ENCODE data around the gene AOAH. TPM values are rescaled to one million over a fixed set of nuclear protein-coding genes. Genes with fewer than 3 reads are reported as not detected.

Gene AOAH
- total RNA-seq, 2 donors from 2014 or later = 0.70 to 1.6 TPM

DNA sequence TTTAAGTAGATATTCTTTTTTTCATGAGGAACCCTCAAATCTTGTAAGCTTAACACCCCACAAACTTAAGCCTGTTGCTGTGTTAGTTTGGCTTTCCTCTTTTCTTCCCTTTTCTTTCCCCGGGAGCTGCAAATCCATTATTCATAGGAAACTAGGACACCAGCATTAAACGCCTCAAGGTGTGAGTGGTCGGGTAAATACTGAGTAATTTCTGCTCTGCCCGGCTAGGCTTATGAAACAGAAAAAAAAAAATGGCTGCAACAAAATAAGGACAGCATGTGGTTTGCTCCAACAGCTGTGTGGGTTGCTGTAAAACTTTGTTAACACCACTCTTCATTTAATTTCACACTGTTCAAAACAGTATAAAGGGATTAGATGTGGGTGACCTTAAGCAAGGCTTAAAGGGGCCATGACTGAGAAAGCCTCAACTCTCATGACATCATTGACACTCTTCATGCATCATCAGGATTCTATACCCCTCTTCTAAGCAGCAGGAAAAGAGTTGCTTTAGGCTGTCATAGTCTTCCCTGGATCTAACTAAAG lies 104.1 kb downstream of the AOAH start:
- Mint-ChIP-seq H3K27me3 (ENCODE audit: insufficient read depth) (no peaks in the 10 kb centered on the region), H3K4me1 (peaks cover 27% of the 10 kb centered on the region), H3K9me3 (no peaks in the 10 kb centered on the region), H3K4me3 (no peak overlapping the region), H3K36me3 (ENCODE audit: low read depth) (no peaks in the 10 kb centered on the region), H3K27ac (no peak overlapping the region)
- no peaks in the 10 kb centered on the region for H3K36me3 ChIP-seq (ENCODE audit: control insufficient read depth, insufficient read depth, low read length)
- H3K9ac ChIP-seq (ENCODE audit: extremely low read depth, low read length, poor library complexity, severe bottlenecking) = no peak overlapping the region
- no peak overlapping the region for H3K4me3 ChIP-seq (ENCODE audit: low read length)
- TF ChIP-seq, protein P1, sequence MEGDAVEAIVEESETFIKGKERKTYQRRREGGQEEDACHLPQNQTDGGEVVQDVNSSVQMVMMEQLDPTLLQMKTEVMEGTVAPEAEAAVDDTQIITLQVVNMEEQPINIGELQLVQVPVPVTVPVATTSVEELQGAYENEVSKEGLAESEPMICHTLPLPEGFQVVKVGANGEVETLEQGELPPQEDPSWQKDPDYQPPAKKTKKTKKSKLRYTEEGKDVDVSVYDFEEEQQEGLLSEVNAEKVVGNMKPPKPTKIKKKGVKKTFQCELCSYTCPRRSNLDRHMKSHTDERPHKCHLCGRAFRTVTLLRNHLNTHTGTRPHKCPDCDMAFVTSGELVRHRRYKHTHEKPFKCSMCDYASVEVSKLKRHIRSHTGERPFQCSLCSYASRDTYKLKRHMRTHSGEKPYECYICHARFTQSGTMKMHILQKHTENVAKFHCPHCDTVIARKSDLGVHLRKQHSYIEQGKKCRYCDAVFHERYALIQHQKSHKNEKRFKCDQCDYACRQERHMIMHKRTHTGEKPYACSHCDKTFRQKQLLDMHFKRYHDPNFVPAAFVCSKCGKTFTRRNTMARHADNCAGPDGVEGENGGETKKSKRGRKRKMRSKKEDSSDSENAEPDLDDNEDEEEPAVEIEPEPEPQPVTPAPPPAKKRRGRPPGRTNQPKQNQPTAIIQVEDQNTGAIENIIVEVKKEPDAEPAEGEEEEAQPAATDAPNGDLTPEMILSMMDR (conservative IDR thresholded peaks at IDR 0.05) = no peak
- no peak for DNase-seq
- WGBS, 2 experiments (ENCODE audit: insufficient coverage in 1 of 2, insufficient read length in 1 of 2) = 88 to 100% methylated on average over 2 to 4 of the region's 4 CpGs
- no peak overlapping the region for H3K27ac ChIP-seq (ENCODE audit: low read depth, low read length)
- no peaks in the 10 kb centered on the region for H3K9me3 ChIP-seq (ENCODE audit: control insufficient read depth, low read length)
- no peaks in the 10 kb centered on the region for H3K27me3 ChIP-seq (ENCODE audit: control insufficient read depth, insufficient read depth, low read length, poor library complexity, severe bottlenecking)
- no peaks in the 10 kb centered on the region for H3K4me1 ChIP-seq (ENCODE audit: control insufficient read depth, insufficient read depth, low read length)

DNA sequence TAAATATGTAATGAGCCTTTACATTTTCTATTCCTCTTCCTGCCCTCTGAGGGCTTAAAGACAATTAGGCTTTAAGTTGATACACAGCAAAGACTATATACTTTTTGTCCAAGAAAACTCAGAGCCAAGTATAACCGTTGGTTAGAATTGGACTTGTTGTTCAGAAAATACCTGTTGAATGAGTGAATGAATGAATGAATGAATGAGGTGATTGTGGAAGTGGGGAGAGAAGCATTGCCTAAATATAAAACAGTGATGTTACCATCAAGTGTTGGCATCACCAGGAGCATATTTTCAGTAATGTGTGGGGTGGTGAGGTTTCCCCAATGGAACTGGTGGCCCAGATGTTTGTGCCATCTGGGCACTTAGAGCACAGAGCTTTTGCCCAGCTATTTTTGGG lies 106.9 kb downstream of the AOAH start:
- no peak overlapping the region for H3K4me3 ChIP-seq (ENCODE audit: low read length)
- WGBS, 2 experiments (ENCODE audit: insufficient coverage in 1 of 2, insufficient read length in 1 of 2) = 88 to 93% methylated on average over 1 of the region's 1 CpG
- TF ChIP-seq, protein P1 (conservative IDR thresholded peaks at IDR 0.05) = no peak
- Mint-ChIP-seq H3K36me3 (ENCODE audit: low read depth) (no peaks in the 10 kb centered on the region), H3K27me3 (ENCODE audit: insufficient read depth) (no peaks in the 10 kb centered on the region), H3K4me3 (no peak overlapping the region), H3K4me1 (peaks cover 27% of the 10 kb centered on the region), H3K27ac (no peak overlapping the region), H3K9me3 (no peaks in the 10 kb centered on the region)
- no peaks in the 10 kb centered on the region for H3K9me3 ChIP-seq (ENCODE audit: control insufficient read depth, low read length)
- no peaks in the 10 kb centered on the region for H3K36me3 ChIP-seq (ENCODE audit: control insufficient read depth, insufficient read depth, low read length)
- no peaks in the 10 kb centered on the region for H3K4me1 ChIP-seq (ENCODE audit: control insufficient read depth, insufficient read depth, low read length)
- peak; percentile 5 for DNase-seq
- H3K9ac ChIP-seq (ENCODE audit: extremely low read depth, low read length, poor library complexity, severe bottlenecking) = no peak overlapping the region
- H3K27ac ChIP-seq (ENCODE audit: low read depth, low read length) = no peak overlapping the region
- H3K27me3 ChIP-seq (ENCODE audit: control insufficient read depth, insufficient read depth, low read length, poor library complexity, severe bottlenecking) = no peaks in the 10 kb centered on the region

DNA sequence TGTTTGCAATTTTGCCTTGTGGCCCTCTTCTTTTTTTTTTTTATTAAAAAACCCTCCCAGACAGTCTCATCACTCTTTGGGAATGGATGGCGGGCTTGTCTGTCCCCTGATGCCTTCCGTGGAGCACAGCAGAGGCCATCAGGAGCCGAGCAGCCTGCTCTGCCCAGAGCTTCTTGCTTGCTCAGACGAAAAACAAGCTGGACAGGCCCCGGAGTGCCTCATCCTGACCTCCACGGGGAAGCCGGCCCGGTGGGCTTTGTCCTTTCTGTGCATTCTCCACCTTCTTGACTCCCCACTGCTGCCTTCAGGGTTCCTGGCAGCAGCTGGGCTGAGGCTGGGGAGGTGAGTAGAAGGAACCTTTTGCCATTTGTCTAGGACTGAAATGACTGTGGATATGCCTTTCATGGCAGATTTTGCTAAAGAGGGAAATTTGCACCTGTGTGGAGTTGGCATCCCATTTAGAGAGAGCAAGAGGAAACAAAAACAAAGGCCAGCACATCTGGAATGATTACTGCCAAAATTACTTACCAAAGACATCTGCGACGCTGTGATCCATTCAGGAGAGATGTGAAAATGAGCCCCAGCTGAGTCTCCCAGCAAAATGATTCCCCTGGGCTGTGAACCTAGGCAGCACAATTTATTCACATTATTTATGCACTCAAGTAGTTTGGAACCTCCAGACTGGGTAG lies 108.3 kb downstream of the AOAH start:
- DNase-seq = peak; percentile 50
- Histone ChIP-seq H3K36me3 (ENCODE audit: control insufficient read depth, insufficient read depth, low read length) (no peaks in the 10 kb centered on the region), H3K4me1 (ENCODE audit: control insufficient read depth, insufficient read depth, low read length) (no peaks in the 10 kb centered on the region), H3K27me3 (ENCODE audit: control insufficient read depth, insufficient read depth, low read length, poor library complexity, severe bottlenecking) (no peaks in the 10 kb centered on the region), H3K27ac (ENCODE audit: low read depth, low read length) (no peak overlapping the region), H3K4me3 (ENCODE audit: low read length) (no peak overlapping the region), H3K9me3 (ENCODE audit: control insufficient read depth, low read length) (no peaks in the 10 kb centered on the region), H3K9ac (ENCODE audit: extremely low read depth, low read length, poor library complexity, severe bottlenecking) (no peak overlapping the region)
- no peaks in the 10 kb centered on the region for H3K9me3 Mint-ChIP-seq
- TF ChIP-seq, protein P1 (conservative IDR thresholded peaks at IDR 0.05) = no peak
- H3K36me3 Mint-ChIP-seq (ENCODE audit: low read depth) = no peaks in the 10 kb centered on the region
- whole genome bisulfite sequencing, 2 experiments (ENCODE audit: insufficient coverage in 1 of 2, insufficient read length in 1 of 2) = 79 to 100% methylated on average over 2 to 10 of the region's 10 CpGs
- H3K4me3 Mint-ChIP-seq = no peak overlapping the region
- no peaks in the 10 kb centered on the region for H3K27me3 Mint-ChIP-seq (ENCODE audit: insufficient read depth)
- H3K4me1 Mint-ChIP-seq = peaks cover 21% of the 10 kb centered on the region
- no peak overlapping the region for H3K27ac Mint-ChIP-seq

Measured in endodermal cell (in vitro differentiated cells).